Measurements from ENCODE around the gene ZSCAN2.

Gene ZSCAN2

GRCh38 chr15:84598250-84598649 lies 2.6 kb upstream of the ZSCAN2 start:
- no peak for DNase-seq (ENCODE audit: low read depth in 2 of 3, low spot score in 2 of 3)

GRCh38 chr15:84598993-84599392 lies 1.8 kb upstream of the ZSCAN2 start:
- no peak for DNase-seq (ENCODE audit: low read depth in 2 of 3, low spot score in 2 of 3)

DNA sequence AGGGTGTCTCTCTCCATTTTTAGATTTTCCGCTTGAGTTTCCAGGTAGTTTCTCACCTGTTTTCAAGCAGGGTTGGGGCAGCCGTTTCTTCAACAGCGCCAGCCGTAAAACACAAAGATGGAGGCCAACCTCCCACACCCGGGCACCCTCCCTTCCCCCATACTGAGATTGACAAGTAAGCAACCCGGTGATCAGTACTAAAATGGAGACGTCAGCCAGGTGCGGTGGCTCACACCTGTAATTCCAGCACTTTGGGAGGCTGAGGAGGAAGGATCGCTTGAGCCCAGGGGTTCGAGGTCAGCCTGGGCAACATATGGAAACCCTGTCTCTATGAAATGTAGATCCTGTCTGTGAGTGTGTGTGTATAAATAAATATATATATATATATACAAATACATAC lies 903 bp upstream of the ZSCAN2 start:
- no peak for DNase-seq (ENCODE audit: low read depth in 2 of 3, low spot score in 2 of 3)

DNA sequence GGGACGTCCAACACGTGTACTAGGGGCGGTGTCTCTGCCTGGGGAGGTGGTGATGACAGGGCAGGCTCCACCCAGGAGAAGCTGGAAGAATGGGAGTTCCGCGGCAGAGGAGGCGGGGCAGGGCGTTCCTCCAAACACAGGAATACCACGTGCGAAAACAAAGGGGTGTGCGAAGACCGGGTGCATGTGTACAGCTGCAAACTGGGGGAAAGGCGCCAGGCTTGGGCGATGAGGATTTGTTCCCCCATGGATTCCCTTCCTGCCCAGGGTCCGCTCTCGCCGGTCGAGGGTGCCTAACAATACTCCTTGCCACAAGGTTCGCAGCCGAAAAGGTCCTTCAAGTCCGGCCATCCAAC lies 500 bp upstream of the ZSCAN2 start:
- DNase-seq (ENCODE audit: low read depth in 2 of 3, low spot score in 2 of 3) = peak in 1 of 3 experiments; percentile 13

- DNase-seq (ENCODE audit: low read depth in 2 of 3, low spot score in 2 of 3) = no peak
Measured at GRCh38 chr15:84601555-84601838, 688 bp downstream of the ZSCAN2 start.

DNA sequence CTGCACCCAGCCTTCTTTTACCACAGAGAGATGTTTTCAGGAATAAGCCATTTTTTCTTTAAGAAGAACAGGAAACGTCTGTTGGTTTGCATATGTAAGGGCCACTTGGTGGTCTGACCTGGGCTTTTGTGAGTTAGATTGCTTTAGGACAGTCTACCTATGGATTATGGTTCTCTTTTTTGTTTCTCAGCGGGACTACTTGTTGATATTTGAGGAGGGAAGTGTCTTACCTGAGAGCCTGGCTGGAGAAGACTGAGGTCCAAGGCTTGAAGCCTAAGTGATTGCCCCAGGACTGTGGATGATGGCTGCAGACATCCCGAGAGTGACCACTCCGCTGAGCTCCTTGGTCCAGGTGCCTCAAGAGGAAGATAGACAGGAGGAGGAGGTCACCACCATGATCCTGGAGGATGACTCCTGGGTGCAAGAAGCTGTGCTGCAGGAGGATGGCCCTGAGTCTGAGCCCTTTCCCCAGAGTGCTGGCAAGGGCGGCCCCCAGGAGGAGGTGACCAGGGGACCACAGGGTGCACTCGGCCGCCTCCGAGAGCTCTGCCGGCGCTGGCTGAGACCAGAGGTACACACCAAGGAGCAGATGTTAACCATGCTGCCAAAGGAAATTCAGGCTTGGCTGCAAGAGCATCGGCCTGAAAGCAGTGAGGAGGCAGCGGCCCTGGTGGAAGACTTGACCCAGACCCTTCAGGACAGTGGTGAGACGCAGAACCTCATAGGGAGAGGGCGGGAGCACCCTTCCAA lies 3.0 kb downstream of the ZSCAN2 start:
- no peak for DNase-seq (ENCODE audit: low read depth in 2 of 3, low spot score in 2 of 3)

DNA sequence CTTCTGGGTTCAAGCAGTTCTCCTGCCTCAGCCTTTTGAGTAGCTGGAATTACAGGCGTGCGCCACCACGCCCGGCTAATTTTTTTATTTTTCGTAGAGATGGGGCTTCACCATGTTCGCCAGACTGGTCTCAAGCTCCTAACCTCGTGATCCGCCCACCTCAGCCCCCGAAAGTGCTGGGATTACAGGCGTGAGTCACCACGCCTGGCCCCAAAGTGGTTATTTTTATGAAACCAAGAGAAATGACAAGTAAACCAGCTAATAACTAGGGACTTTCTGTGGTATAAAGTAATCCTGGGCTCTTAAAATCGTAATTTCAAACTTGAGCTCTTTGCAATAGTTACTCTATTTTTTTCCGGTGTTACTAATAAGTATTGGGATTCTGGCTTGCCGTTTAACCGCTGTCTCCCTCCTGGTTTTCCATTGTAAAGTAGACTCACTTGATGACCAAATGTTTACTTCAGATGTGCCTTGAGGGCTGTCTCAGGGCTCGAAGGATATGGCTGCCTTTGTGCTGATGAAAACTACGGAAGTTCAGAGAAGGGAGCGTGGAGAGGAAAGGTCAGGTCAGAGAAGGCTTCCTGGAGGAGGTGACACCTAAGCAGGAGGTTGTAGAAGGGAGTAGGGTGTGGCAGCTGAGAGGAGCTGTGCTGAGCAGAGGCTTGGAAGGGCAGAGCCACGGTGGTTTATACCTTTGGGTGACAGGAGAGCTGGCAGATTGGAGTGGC lies 4.2 kb downstream of the ZSCAN2 start:
- peak in 2 of 3 experiments; percentile 50 to 66 for DNase-seq (ENCODE audit: low read depth in 2 of 3, low spot score in 2 of 3)

- DNase-seq (ENCODE audit: low read depth in 2 of 3, low spot score in 2 of 3) = no peak
Measured at GRCh38 chr15:84605554-84605882, 4.7 kb downstream of the ZSCAN2 start.

- DNase-seq (ENCODE audit: low read depth in 2 of 3, low spot score in 2 of 3) = no peak
Measured at GRCh38 chr15:84606653-84607120, 5.9 kb downstream of the ZSCAN2 start.

GRCh38 chr15:84608707-84609284 lies 8.0 kb downstream of the ZSCAN2 start:
- no peak for DNase-seq (ENCODE audit: low read depth in 2 of 3, low spot score in 2 of 3)

- no peak for DNase-seq (ENCODE audit: low read depth in 2 of 3, low spot score in 2 of 3)
Measured at GRCh38 chr15:84609818-84610525, 9.2 kb downstream of the ZSCAN2 start.

GRCh38 chr15:84611631-84612030 lies 10.8 kb downstream of the ZSCAN2 start:
- no peak for DNase-seq (ENCODE audit: low read depth in 2 of 3, low spot score in 2 of 3)

DNA sequence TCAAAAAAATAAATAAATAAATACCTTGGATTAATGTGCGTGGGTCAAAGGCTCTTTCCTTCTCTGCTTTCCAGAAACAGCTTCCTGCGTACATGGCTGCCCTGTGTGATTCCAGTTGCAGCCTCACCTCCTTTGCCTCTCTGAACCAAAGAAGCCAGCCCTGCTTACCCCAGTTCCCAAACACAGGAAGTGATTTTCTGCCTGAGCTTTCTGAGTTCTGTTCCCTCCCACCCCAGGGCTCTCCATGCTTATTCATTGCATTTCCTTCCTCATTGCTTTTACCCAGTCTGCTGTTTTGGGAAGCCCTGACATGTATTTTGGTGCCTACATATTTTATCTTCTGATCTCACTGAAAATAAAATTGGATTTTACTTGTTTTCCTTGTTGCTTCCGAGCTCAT lies 15.4 kb downstream of the ZSCAN2 start:
- DNase-seq (ENCODE audit: low read depth in 2 of 3, low spot score in 2 of 3) = no peak

- DNase-seq (ENCODE audit: low read depth in 2 of 3, low spot score in 2 of 3) = no peak
Measured at GRCh38 chr15:84620626-84621025, 19.8 kb downstream of the ZSCAN2 start.

GRCh38 chr15:84621358-84621979 lies 20.7 kb downstream of the ZSCAN2 start:
- no peak for DNase-seq (ENCODE audit: low read depth in 2 of 3, low spot score in 2 of 3)

DNA sequence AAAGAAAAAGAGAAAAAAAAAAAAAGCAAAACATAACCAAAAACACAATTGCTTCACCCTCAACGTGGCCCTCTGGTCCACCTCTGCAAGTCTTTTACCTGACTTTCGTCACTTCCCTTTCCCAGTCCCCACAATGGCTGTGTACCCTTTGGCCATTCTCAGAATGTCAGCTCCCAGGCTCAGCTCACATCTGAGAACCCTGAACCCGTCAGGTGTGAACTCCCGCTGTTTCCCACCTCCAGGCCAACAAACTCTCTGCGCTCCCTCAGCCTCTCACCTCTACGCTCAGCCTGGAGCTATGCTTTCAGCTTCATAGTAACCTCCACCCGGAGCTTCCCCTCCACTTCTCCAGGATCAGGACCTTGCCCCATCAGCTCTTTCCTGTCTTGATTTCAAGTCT lies 23.6 kb downstream of the ZSCAN2 start:
- no peak for DNase-seq (ENCODE audit: low read depth in 2 of 3, low spot score in 2 of 3)

DNA sequence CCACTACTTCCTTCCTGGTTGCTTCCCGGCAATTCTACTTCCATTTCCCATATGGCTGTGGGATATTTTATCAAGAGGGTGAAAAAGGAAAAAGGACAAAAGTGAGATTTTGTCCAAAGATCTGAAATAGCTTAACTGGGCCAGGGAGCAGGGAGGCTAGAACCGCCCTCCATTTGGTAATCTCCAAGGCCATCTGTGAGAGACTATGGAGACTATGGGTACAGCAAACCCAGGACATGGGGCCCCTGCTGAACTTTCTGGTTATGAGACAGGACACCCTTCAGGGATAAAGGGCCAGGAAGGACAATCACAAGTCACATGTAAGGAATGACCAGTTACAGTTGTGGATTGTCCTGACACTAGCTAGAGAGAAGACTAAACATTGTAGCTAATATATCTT lies 24.3 kb downstream of the ZSCAN2 start:
- no peak for DNase-seq (ENCODE audit: low read depth in 2 of 3, low spot score in 2 of 3)

DNA sequence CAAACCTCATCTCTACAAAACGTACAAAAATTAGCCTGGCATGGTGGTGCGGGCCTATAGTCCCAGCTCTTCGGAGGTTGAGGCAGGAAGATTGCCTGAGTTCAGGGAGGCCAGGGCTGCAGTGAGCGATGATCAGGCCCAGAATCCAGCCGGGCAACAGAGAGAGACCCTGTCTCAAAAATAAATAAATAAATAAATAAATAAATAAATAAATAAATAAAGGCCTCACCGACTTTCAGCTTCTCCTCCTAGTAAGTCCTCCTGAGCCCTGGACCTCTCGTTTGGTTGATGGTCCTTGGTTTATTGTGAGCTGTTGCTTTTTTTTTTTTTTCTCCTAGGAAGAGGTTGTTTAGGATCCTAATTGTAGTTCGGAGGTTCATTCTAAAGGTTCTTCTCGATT lies 28.2 kb downstream of the ZSCAN2 start:
- DNase-seq (ENCODE audit: low read depth in 2 of 3, low spot score in 2 of 3) = no peak

GRCh38 chr15:84631706-84632272 lies 31.0 kb downstream of the ZSCAN2 start:
- DNase-seq (ENCODE audit: low read depth in 2 of 3, low spot score in 2 of 3) = no peak

DNA sequence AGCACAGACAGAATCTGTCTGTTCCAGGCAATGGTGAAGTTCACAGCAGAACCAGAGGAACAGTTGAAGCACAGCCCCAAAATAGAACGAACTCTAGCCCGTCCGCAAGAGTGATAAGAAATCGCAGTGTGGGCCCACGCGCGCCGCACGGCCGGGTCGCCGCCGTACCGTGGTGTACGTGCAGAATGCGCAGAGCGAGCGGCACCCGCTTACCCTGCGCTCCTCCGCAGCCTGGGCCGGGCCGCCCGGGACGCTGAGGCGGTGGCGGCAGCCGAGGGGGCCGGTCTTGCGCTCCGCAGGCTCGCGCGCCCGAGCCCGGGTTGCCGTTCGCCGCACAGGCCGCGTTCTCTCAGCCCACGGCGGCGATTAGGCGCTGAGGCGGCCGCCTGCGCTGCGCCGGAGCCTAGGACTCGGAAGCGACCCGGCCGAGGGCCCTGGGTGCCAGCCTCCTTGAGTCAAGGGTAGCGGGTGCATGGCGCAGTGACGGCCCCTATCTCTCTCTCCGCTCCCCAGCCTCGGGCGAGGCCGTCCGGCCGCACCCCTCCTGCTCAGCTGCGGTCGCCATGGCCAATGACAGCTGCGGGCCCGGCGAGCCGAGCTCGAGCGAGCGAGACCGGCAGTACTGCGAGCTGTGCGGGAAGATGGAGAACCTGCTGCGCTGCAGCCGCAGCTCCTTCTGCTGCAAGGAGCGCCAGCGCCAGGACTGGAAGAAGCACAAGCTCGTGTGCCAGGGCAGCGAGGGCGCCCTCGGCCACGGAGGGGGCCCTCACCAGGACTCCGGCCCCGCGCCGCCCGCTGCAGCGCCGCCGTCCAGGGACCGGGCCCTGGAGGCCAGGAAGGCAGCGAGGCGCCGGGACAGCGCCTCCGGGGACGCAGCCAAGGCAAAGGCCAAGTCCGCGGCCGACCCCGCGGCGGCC lies 32.8 kb downstream of the ZSCAN2 start:
- DNase-seq (ENCODE audit: low read depth in 2 of 3, low spot score in 2 of 3) = peak; percentile 37 to 54 (median 47)

Measured in activated CD8-positive, alpha-beta memory T cell treated with anti-CD3 and anti-CD28 coated beads for 48 hours (primary cell).